Esophagus squamous epithelium (tissue), 5 donors: ENCODE results near the gene RNU1-2. TPM values are rescaled to one million over a fixed set of nuclear protein-coding genes. Genes with fewer than 3 reads are reported as not detected.
"Not testable (repeated sequence)": the region's sequence is repeated elsewhere in the genome, so short reads cannot be mapped to it uniquely, and the experiment has no call there.

Experiments
- DNase-seq: peaks from one replicate; lab custom pipeline; 2025; lab: John Stamatoyannopoulos, UW
- H3K27ac ChIP-seq, 4 donors: fragments of 200-600 bp; sonication (generic); one replicate each; pipeline ENCODE4 v1.5.1; 2016 to 2019; ENCODE audit warnings: mild to moderate bottlenecking in 1 of 4
- H3K27me3 ChIP-seq, 4 donors: fragments of 200-600 bp; sonication (generic); 1 replicate in 3 of 4; 2 replicates in 1 of 4; pipeline versions ENCODE4 v1.5.1 to v1.6.0; 2017 to 2021; ENCODE audit warnings: antibody characterized with exemption in 1 of 4
- H3K36me3 ChIP-seq, 3 donors: fragments of 200-600 bp; sonication (generic); one replicate each; pipeline ENCODE4 v1.5.1; 2016 to 2019
- H3K4me1 ChIP-seq, 3 donors: fragments of 200-600 bp; sonication (generic); one replicate each; pipeline ENCODE4 v1.5.1; 2017 to 2019
- H3K4me3 ChIP-seq, 4 donors: fragments of 200-600 bp; sonication (generic); 1 replicate in 3 of 4; 2 replicates in 1 of 4; pipeline ENCODE4 v1.5.1; 2016 to 2019; ENCODE audit warnings: mild to moderate bottlenecking in 2 of 4, moderate library complexity in 1 of 4
- H3K9me3 ChIP-seq, 3 donors: fragments of 200-600 bp; sonication (generic); one replicate each; pipeline ENCODE4 v1.5.1; 2016 to 2019
- CTCF ChIP-seq, 6 experiments: fragments of 450-650 bp in 4 of 6; fragments of 200-600 bp in 2 of 6; sonication (generic) in 2 of 6; IDR thresholded peaks; one replicate each; pipeline ENCODE4 v1.5.1; 2016 to 2019; ENCODE audit warnings: antibody characterized with exemption in 6 of 6, mild to moderate bottlenecking in 4 of 6, moderate library complexity in 4 of 6
- POLR2A ChIP-seq, 4 donors: fragments of 450-650 bp; IDR thresholded peaks; one replicate each; pipeline ENCODE4 v1.6.1; 2017; ENCODE audit warnings: antibody characterized with exemption in 4 of 4, mild to moderate bottlenecking in 4 of 4, moderate library complexity in 3 of 4
- WGBS, 2 donors: methylation state at CpG; one replicate each; pipeline ENCODE4 v1.1.5; 2018; 5-methylcytosine and 5-hydroxymethylcytosine counted together
- intact Hi-C: fragments of 100-400 bp; cut with DNase I; formaldehyde crosslinking; loops from one replicate; pipeline ENCODE4 v1.15.0; 2022
- total RNA-seq, 4 donors: library from RNA; depleted of rRNA; stranded (reverse); fragments of >200 nt; gene quantifications; one replicate each; pipeline ENCODE4 v1.1.0, GENCODE V29; 2016
- donor health status: DM: yes; HTN: yes; CAD: no.

Gene RNU1-2
- total RNA-seq, 4 donors from 2014 or later: under 0.01 TPM

- peaks cover 0 to 27% (median 0%) of the 10 kb centered on the region in 3 donors for H3K36me3 ChIP-seq
- peaks cover 30 to 83% (median 44%) of the 10 kb centered on the region in 3 donors for H3K4me1 ChIP-seq
- H3K27ac ChIP-seq: peak overlapping the region; percentile 77 to 87 (median 83)
- no peak for DNase-seq
- no peaks in the 10 kb centered on the region for H3K27me3 ChIP-seq
- WGBS, 2 donors: 39 to 53% methylated on average over 8 to 10 of the region's 10 CpGs
- TF ChIP-seq POLR2A (IDR thresholded peaks at IDR 0.05): no peak
- no peak for TF ChIP-seq CTCF (IDR thresholded peaks at IDR 0.05)
- H3K9me3 ChIP-seq: no peaks in the 10 kb centered on the region
- intact Hi-C loops: no loop called here
- H3K4me3 ChIP-seq: no peak overlapping the region
Measured at GRCh38 chr1:16926491-16927073, 30.8 kb downstream of the RNU1-2 start.

- Histone ChIP-seq H3K27me3 (no peaks in the 10 kb centered on the region), H3K36me3 (peaks cover 0 to 34% (median 0%) of the 10 kb centered on the region in 3 donors), H3K4me3 (no peak overlapping the region), H3K27ac (peak overlapping the region in 3 of 4 donors; percentile 81 to 87 (median 85)), H3K4me1 (peaks cover 26 to 77% (median 38%) of the 10 kb centered on the region in 3 donors), H3K9me3 (no peaks in the 10 kb centered on the region)
- 75 to 84% methylated on average over 14 of the region's 14 CpGs for WGBS, 2 donors
- no peak for TF ChIP-seq CTCF (IDR thresholded peaks at IDR 0.05)
- TF ChIP-seq POLR2A (IDR thresholded peaks at IDR 0.05): no peak
- DNase-seq: no peak
- intact Hi-C loops: no loop called here
Measured at GRCh38 chr1:16927256-16927655, 31.5 kb downstream of the RNU1-2 start.

GRCh38 chr1:16927711-16928485 is 32.1 kb downstream of the RNU1-2 start:
- TF ChIP-seq CTCF (IDR thresholded peaks at IDR 0.05) (no peak), POLR2A (IDR thresholded peaks at IDR 0.05) (no peak)
- Histone ChIP-seq H3K27me3 (no peaks in the 10 kb centered on the region), H3K27ac (no peak overlapping the region), H3K4me1 (peaks cover 26 to 77% (median 38%) of the 10 kb centered on the region in 3 donors), H3K9me3 (no peaks in the 10 kb centered on the region), H3K4me3 (no peak overlapping the region), H3K36me3 (peaks cover 0 to 41% (median 0%) of the 10 kb centered on the region in 3 donors)
- DNase-seq: no peak
- intact Hi-C loops: no loop called here
- 68 to 84% methylated on average over 9 of the region's 13 CpGs for WGBS, 2 donors

- DNase-seq: not testable (repeated sequence)
- WGBS, 2 donors: 53 to 54% methylated on average over 9 to 20 of the region's 24 CpGs
Measured at GRCh38 chr1:16929146-16930041, 33.6 kb downstream of the RNU1-2 start.

GRCh38 chr1:16931206-16931934 is 35.6 kb downstream of the RNU1-2 start:
- intact Hi-C loops, H3K27me3 ChIP-seq, H3K27ac ChIP-seq, H3K9me3 ChIP-seq, H3K4me3 ChIP-seq, DNase-seq: not testable (repeated sequence)
- Histone ChIP-seq H3K36me3 (peaks cover 0 to 65% (median 0%) of the 10 kb centered on the region in 3 donors), H3K4me1 (peaks cover 7 to 49% (median 14%) of the 10 kb centered on the region in 3 donors)
- WGBS, 2 donors: 75 to 90% methylated on average over 12 to 18 of the region's 18 CpGs

More at GRCh38 chr1:16929146-16930041, 33.6 kb downstream of the RNU1-2 start:
- H3K27me3 ChIP-seq, H3K4me3 ChIP-seq, intact Hi-C loops, H3K9me3 ChIP-seq: not testable (repeated sequence)
- Histone ChIP-seq H3K4me1 (peaks cover 26 to 68% (median 34%) of the 10 kb centered on the region in 3 donors), H3K27ac (peak overlapping the region in 3 of 4 donors; percentile 42 to 64 (median 59)), H3K36me3 (peaks cover 0 to 49% (median 0%) of the 10 kb centered on the region in 3 donors)

- DNase-seq, H3K27ac ChIP-seq, H3K9me3 ChIP-seq, H3K4me3 ChIP-seq, H3K27me3 ChIP-seq, intact Hi-C loops: not testable (repeated sequence)
- H3K36me3 ChIP-seq: peaks cover 3 to 90% (median 8%) of the 10 kb centered on the region in 3 donors
- peaks cover 4 to 23% (median 7%) of the 10 kb centered on the region in 3 donors for H3K4me1 ChIP-seq
Measured at GRCh38 chr1:16933945-16934344, 38.2 kb downstream of the RNU1-2 start.

- H3K9me3 ChIP-seq, intact Hi-C loops, H3K4me3 ChIP-seq, DNase-seq, H3K27me3 ChIP-seq, H3K4me1 ChIP-seq, H3K27ac ChIP-seq: not testable (repeated sequence)
- 89 to 93% methylated on average over 5 to 8 of the region's 16 CpGs for WGBS, 2 donors
- H3K36me3 ChIP-seq: peaks cover 3 to 97% (median 8%) of the 10 kb centered on the region in 3 donors
Measured at GRCh38 chr1:16936580-16936979, 40.8 kb downstream of the RNU1-2 start.
